ENCODE results near the gene GABBR1. TPM values are rescaled to one million over a fixed set of nuclear protein-coding genes. Genes with fewer than 3 reads are reported as not detected.
A peak's percentile ranks its signal among the peaks of the same experiment; 100 is the strongest.
"Not testable (repeated sequence)": the region's sequence is repeated elsewhere in the genome, so short reads cannot be mapped to it uniquely, and the experiment has no call there.

GABBR1 gene
- total RNA-seq, 1 donor from 2014 or later = 120 TPM

GRCh38 chr6:29671026-29671425 lies 38.0 kb upstream of the GABBR1 start:
- no peaks in the 10 kb centered on the region for H3K4me1 Mint-ChIP-seq (ENCODE audit: low read depth)
- TF ChIP-seq CTCF (IDR thresholded peaks at IDR 0.05; ENCODE audit: unreplicated experiment) = no peak
- H3K36me3 Mint-ChIP-seq (ENCODE audit: insufficient read depth) = no peaks in the 10 kb centered on the region
- H3K27me3 Mint-ChIP-seq = peaks cover 18% of the 10 kb centered on the region
- no peak overlapping the region for H3K4me3 Mint-ChIP-seq (ENCODE audit: low read depth)
- DNase-seq (ENCODE audit: low spot score, unreplicated experiment) = no peak
- no peak overlapping the region for H3K27ac Mint-ChIP-seq
- no peaks in the 10 kb centered on the region for H3K9me3 Mint-ChIP-seq (ENCODE audit: low read depth)

GRCh38 chr6:29667158-29667557 lies 34.2 kb upstream of the GABBR1 start:
- H3K36me3 Mint-ChIP-seq (ENCODE audit: insufficient read depth) = no peaks in the 10 kb centered on the region
- no peak for DNase-seq (ENCODE audit: low spot score, unreplicated experiment)
- H3K4me1 Mint-ChIP-seq (ENCODE audit: low read depth) = peaks cover 8% of the 10 kb centered on the region
- H3K27me3 Mint-ChIP-seq = peaks cover 18% of the 10 kb centered on the region
- no peak overlapping the region for H3K4me3 Mint-ChIP-seq (ENCODE audit: low read depth)
- H3K27ac Mint-ChIP-seq = no peak overlapping the region
- no peak for TF ChIP-seq CTCF (IDR thresholded peaks at IDR 0.05; ENCODE audit: unreplicated experiment)
- H3K9me3 Mint-ChIP-seq (ENCODE audit: low read depth) = no peaks in the 10 kb centered on the region

GRCh38 chr6:29666826-29667130 lies 33.8 kb upstream of the GABBR1 start:
- TF ChIP-seq CTCF (IDR thresholded peaks at IDR 0.05; ENCODE audit: unreplicated experiment) = no peak
- no peak for DNase-seq (ENCODE audit: low spot score, unreplicated experiment)
- peaks cover 8% of the 10 kb centered on the region for H3K4me1 Mint-ChIP-seq (ENCODE audit: low read depth)
- H3K27ac Mint-ChIP-seq = no peak overlapping the region
- H3K4me3 Mint-ChIP-seq (ENCODE audit: low read depth) = no peak overlapping the region
- no peaks in the 10 kb centered on the region for H3K36me3 Mint-ChIP-seq (ENCODE audit: insufficient read depth)
- peaks cover 18% of the 10 kb centered on the region for H3K27me3 Mint-ChIP-seq
- H3K9me3 Mint-ChIP-seq (ENCODE audit: low read depth) = no peaks in the 10 kb centered on the region

GRCh38 chr6:29665942-29666825 lies 33.2 kb upstream of the GABBR1 start:
- no peak for TF ChIP-seq CTCF (IDR thresholded peaks at IDR 0.05; ENCODE audit: unreplicated experiment)
- DNase-seq (ENCODE audit: low spot score, unreplicated experiment) = no peak
- Mint-ChIP-seq H3K4me3 (ENCODE audit: low read depth) (no peak overlapping the region), H3K27me3 (peaks cover 15% of the 10 kb centered on the region), H3K9me3 (ENCODE audit: low read depth) (no peaks in the 10 kb centered on the region), H3K4me1 (ENCODE audit: low read depth) (peaks cover 9% of the 10 kb centered on the region), H3K36me3 (ENCODE audit: insufficient read depth) (no peaks in the 10 kb centered on the region), H3K27ac (peak overlapping the region; percentile 57)

- Mint-ChIP-seq H3K9me3 (ENCODE audit: low read depth) (no peaks in the 10 kb centered on the region), H3K36me3 (ENCODE audit: insufficient read depth) (no peaks in the 10 kb centered on the region), H3K4me3 (ENCODE audit: low read depth) (no peak overlapping the region), H3K27me3 (peaks cover 10% of the 10 kb centered on the region), H3K27ac (no peak overlapping the region), H3K4me1 (ENCODE audit: low read depth) (peaks cover 9% of the 10 kb centered on the region)
- TF ChIP-seq CTCF (IDR thresholded peaks at IDR 0.05; ENCODE audit: unreplicated experiment) = no peak
- DNase-seq (ENCODE audit: low spot score, unreplicated experiment) = no peak
Observed at GRCh38 chr6:29663300-29664042, 30.5 kb upstream of the GABBR1 start.

- not testable (repeated sequence) for H3K27me3 Mint-ChIP-seq; H3K27ac Mint-ChIP-seq; H3K36me3 Mint-ChIP-seq (ENCODE audit: insufficient read depth); H3K9me3 Mint-ChIP-seq (ENCODE audit: low read depth); H3K4me3 Mint-ChIP-seq (ENCODE audit: low read depth); H3K4me1 Mint-ChIP-seq (ENCODE audit: low read depth); DNase-seq (ENCODE audit: low spot score, unreplicated experiment)
Observed at GRCh38 chr6:29661502-29662141, 28.6 kb upstream of the GABBR1 start.
